Endodermal cell (in vitro differentiated cells): ENCODE data around the gene GRHL1. TPM values are rescaled to one million over a fixed set of nuclear protein-coding genes. Genes with fewer than 3 reads are reported as not detected.

ENCODE experiments used
- DNase-seq: peaks from one replicate; pipeline ENCODE4 v3.0.0-alpha.2; 2017
- H3K27ac ChIP-seq: 2 replicates; pipeline ENCODE4 v1.5.1; 2013; ENCODE audit warnings: mild to moderate bottlenecking, low read depth, low read length, moderate library complexity
- H3K27me3 ChIP-seq: 2 replicates; pipeline ENCODE4 v1.6.1; 2013; ENCODE audit warnings: mild to moderate bottlenecking, low read length, moderate library complexity; ENCODE audit not compliant: insufficient read depth, control insufficient read depth, poor library complexity, severe bottlenecking
- H3K36me3 ChIP-seq: 2 replicates; pipeline ENCODE4 v1.7.0; 2013; ENCODE audit warnings: mild to moderate bottlenecking, low read length, moderate library complexity; ENCODE audit not compliant: control insufficient read depth, insufficient read depth
- H3K4me1 ChIP-seq: one replicate; pipeline ENCODE4 v1.7.0; 2013; ENCODE audit warnings: low read length; ENCODE audit not compliant: control insufficient read depth, insufficient read depth
- H3K4me3 ChIP-seq: 2 replicates; pipeline ENCODE4 v1.5.1; 2013; ENCODE audit warnings: mild to moderate bottlenecking, low read length, moderate library complexity
- H3K9ac ChIP-seq: 2 replicates; pipeline ENCODE4 v1.6.1; 2013; ENCODE audit warnings: mild to moderate bottlenecking, low read length, moderate library complexity; ENCODE audit not compliant: poor library complexity, severe bottlenecking; ENCODE audit errors: extremely low read depth
- H3K9me3 ChIP-seq: 2 replicates; pipeline ENCODE4 v1.6.1; 2013; ENCODE audit warnings: mild to moderate bottlenecking, low read length, moderate library complexity; ENCODE audit not compliant: control insufficient read depth
- H3K27ac Mint-ChIP-seq: 2 replicates; pipeline ENCODE4 v1.8.0; 2020; ENCODE audit warnings: mixed read lengths
- H3K27me3 Mint-ChIP-seq: 2 replicates; pipeline ENCODE4 v1.8.0; 2021; ENCODE audit warnings: mild to moderate bottlenecking, mixed read lengths; ENCODE audit not compliant: insufficient read depth
- H3K36me3 Mint-ChIP-seq: 2 replicates; pipeline ENCODE4 v1.8.0; 2020; ENCODE audit warnings: low read depth, mixed read lengths
- H3K4me1 Mint-ChIP-seq: 2 replicates; pipeline ENCODE4 v1.8.0; 2020; ENCODE audit warnings: mixed read lengths
- H3K4me3 Mint-ChIP-seq: 2 replicates; pipeline ENCODE4 v1.8.0; 2020; ENCODE audit warnings: mild to moderate bottlenecking, moderate library complexity, mixed read lengths
- H3K9me3 Mint-ChIP-seq: 2 replicates; pipeline ENCODE4 v1.8.0; 2020; ENCODE audit warnings: mild to moderate bottlenecking, mixed read lengths
- WGBS, 2 experiments: methylation state at CpG; one replicate each; pipeline versions ENCODE4 v1.1.5 to v1.1.7; 2013; ENCODE audit warnings: missing lambda C conversion rate in 2 of 2, mixed read lengths in 1 of 2; ENCODE audit not compliant: insufficient coverage in 1 of 2, insufficient read length in 1 of 2; 5-methylcytosine and 5-hydroxymethylcytosine counted together
- total RNA-seq, 2 donors: library from RNA; stranded (reverse); fragmentation: NEBNext Ultra II Directional in 1 of 2; extraction: Animal tissue kit (Norgen Biotek cat#: 25700) in 1 of 2; gene quantifications; 2 replicates in 1 of 2; 3 replicates in 1 of 2; pipeline ENCODE4 v1.2.1, GENCODE V29; 2021
- TF ChIP-seq, protein P1 (sequence below): fragments of 200-600 bp; sonication (generic); conservative IDR thresholded peaks from 2 replicates; pipeline ENCODE4 v1.5.0; 2021; ENCODE audit warnings: antibody characterized with exemption, mild to moderate bottlenecking

The GRHL1 gene
- total RNA-seq, 2 donors from 2014 or later, result 2.7 to 2.9 TPM

DNA sequence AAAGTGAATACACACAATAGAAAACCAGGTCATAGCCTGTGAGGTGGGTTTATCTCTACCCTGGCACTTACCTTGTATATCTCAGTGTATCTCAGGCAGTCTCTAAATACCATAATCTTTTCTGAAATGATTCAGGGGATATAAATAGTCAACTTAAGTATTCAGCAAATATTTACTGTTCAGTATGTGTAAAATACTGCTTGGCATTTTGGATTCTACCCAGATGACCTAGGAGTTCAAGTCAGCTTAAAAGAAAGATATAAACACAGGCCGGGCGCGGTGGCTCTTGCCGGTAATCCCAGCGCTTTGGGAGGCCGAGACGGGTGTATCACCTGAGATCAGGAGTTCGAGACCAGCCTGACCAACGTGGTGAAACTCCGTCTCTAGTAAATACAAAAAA lies 23.8 kb downstream of the GRHL1 start:
- Mint-ChIP-seq H3K36me3 (no peaks in the 10 kb centered on the region), H3K27ac (no peak overlapping the region), H3K4me3 (no peak overlapping the region), H3K4me1 (peaks cover 7% of the 10 kb centered on the region), H3K27me3 (no peaks in the 10 kb centered on the region), H3K9me3 (no peaks in the 10 kb centered on the region)
- H3K27me3 ChIP-seq, result no peaks in the 10 kb centered on the region
- H3K9me3 ChIP-seq, result no peaks in the 10 kb centered on the region
- H3K27ac ChIP-seq, result no peak overlapping the region
- TF ChIP-seq, protein P1, sequence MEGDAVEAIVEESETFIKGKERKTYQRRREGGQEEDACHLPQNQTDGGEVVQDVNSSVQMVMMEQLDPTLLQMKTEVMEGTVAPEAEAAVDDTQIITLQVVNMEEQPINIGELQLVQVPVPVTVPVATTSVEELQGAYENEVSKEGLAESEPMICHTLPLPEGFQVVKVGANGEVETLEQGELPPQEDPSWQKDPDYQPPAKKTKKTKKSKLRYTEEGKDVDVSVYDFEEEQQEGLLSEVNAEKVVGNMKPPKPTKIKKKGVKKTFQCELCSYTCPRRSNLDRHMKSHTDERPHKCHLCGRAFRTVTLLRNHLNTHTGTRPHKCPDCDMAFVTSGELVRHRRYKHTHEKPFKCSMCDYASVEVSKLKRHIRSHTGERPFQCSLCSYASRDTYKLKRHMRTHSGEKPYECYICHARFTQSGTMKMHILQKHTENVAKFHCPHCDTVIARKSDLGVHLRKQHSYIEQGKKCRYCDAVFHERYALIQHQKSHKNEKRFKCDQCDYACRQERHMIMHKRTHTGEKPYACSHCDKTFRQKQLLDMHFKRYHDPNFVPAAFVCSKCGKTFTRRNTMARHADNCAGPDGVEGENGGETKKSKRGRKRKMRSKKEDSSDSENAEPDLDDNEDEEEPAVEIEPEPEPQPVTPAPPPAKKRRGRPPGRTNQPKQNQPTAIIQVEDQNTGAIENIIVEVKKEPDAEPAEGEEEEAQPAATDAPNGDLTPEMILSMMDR, result no peak
- no peak overlapping the region for H3K4me3 ChIP-seq
- H3K36me3 ChIP-seq, result no peaks in the 10 kb centered on the region
- 94 to 98% methylated on average over 9 to 10 of the region's 10 CpGs for WGBS, 2 experiments
- no peak overlapping the region for H3K9ac ChIP-seq
- no peak for DNase-seq
- no peaks in the 10 kb centered on the region for H3K4me1 ChIP-seq

DNA sequence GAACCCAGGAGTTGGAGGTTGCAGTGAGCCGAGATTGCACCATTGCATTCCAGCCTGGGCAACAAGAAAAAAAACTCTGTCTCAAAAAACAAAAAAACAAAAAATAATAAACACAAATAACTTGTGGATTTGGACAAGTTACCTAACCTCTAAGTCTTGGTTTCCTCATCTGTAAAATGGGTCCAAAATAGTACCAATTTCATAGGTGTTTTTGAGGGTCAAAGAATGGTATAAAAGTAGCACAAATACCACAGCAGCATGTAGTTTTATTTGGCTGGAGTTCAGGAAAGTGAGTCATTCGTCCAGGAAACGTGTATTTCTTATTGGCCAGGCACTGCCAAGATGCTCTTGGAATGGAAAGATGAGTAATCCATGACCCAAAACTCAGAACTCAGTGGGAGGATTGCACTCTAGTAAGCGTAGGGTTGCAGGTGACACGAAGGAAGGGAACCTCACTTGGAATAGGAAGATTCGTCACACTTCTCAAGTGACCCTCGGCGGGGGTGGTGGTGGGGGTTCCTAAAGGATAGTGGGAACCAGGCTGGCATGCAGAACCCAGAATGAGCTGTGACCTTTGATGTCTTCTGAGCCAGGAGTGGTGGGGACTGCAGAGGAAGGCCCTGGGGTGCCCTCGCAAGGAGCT lies 24.4 kb downstream of the GRHL1 start:
- peaks cover 7% of the 10 kb centered on the region for H3K4me1 Mint-ChIP-seq
- no peak for DNase-seq
- H3K36me3 ChIP-seq, result no peaks in the 10 kb centered on the region
- H3K9me3 ChIP-seq, result no peaks in the 10 kb centered on the region
- H3K4me3 ChIP-seq, result no peak overlapping the region
- WGBS, 2 experiments, result 93 to 96% methylated on average over 7 to 9 of the region's 9 CpGs
- TF ChIP-seq, protein P1, result no peak
- H3K27me3 Mint-ChIP-seq, result no peaks in the 10 kb centered on the region
- no peak overlapping the region for H3K9ac ChIP-seq
- no peak overlapping the region for H3K27ac Mint-ChIP-seq
- no peak overlapping the region for H3K27ac ChIP-seq
- H3K36me3 Mint-ChIP-seq, result no peaks in the 10 kb centered on the region
- no peaks in the 10 kb centered on the region for H3K27me3 ChIP-seq
- no peak overlapping the region for H3K4me3 Mint-ChIP-seq
- H3K4me1 ChIP-seq, result no peaks in the 10 kb centered on the region
- no peaks in the 10 kb centered on the region for H3K9me3 Mint-ChIP-seq

DNA sequence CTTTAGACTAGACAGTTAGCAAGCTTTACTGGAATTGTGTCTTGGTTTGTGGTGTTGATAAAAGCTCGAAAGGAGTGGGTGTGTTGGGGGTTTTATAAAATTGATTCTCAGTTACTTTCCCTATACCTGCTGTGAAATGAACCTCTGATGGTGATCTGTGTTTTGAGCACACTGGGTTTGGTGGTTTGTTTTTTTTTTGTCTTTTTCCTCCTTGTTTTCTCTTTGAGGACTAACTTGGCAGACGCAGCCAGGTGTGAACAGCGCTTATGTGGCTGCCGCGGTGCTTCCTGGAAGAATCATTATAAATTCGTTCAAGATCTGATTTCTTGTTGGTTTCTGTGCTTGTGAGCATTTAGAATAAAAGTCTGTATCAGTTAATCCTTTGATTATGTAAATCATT lies 28.5 kb downstream of the GRHL1 start:
- H3K36me3 Mint-ChIP-seq, result no peaks in the 10 kb centered on the region
- H3K4me3 Mint-ChIP-seq, result no peak overlapping the region
- no peak overlapping the region for H3K4me3 ChIP-seq
- H3K36me3 ChIP-seq, result no peaks in the 10 kb centered on the region
- no peak for DNase-seq
- H3K9ac ChIP-seq, result no peak overlapping the region
- H3K27me3 Mint-ChIP-seq, result no peaks in the 10 kb centered on the region
- TF ChIP-seq, protein P1, result no peak
- no peaks in the 10 kb centered on the region for H3K9me3 ChIP-seq
- H3K9me3 Mint-ChIP-seq, result no peaks in the 10 kb centered on the region
- no peaks in the 10 kb centered on the region for H3K4me1 Mint-ChIP-seq
- no peak overlapping the region for H3K27ac Mint-ChIP-seq
- H3K4me1 ChIP-seq, result no peaks in the 10 kb centered on the region
- 94 to 100% methylated on average over 1 to 6 of the region's 6 CpGs for WGBS, 2 experiments
- no peaks in the 10 kb centered on the region for H3K27me3 ChIP-seq
- no peak overlapping the region for H3K27ac ChIP-seq
